Activated T-cell treated with anti-CD3 and anti-CD28 coated beads, Interleukin-2, amount 50 U/mL, for 72 hours (primary cell): ENCODE data around the gene LIF. TPM values are rescaled to one million over a fixed set of nuclear protein-coding genes. Genes with fewer than 3 reads are reported as not detected.
A peak's percentile ranks its signal among the peaks of the same experiment; 100 is the strongest.

Source experiments
- ATAC-seq, 2 donors: fragments of 150-1000 bp; cut with Tn5 transposase; replicated peaks in 1 of 2; 2 replicates each; pipeline ENCODE4 v1.10.0; 2021; ENCODE audit warnings: moderate library complexity in 2 of 2, mild to moderate bottlenecking in 1 of 2
- DNase-seq, 2 donors: peaks; one replicate each; pipeline ENCODE4 v3.0.0; 2021 to 2022; ENCODE audit warnings: mixed read lengths in 1 of 2
- H3K27ac Mint-ChIP-seq: one replicate; pipeline ENCODE4 v1.8.0; 2022; ENCODE audit warnings: mild to moderate bottlenecking, moderate library complexity, mixed read lengths
- H3K27me3 Mint-ChIP-seq: one replicate; pipeline ENCODE4 v1.8.0; 2022; ENCODE audit warnings: low read depth, mixed read lengths
- H3K36me3 Mint-ChIP-seq, 2 donors: one replicate each; pipeline ENCODE4 v1.8.0; 2022; ENCODE audit warnings: mixed read lengths in 2 of 2, mild to moderate bottlenecking in 1 of 2; ENCODE audit not compliant: insufficient read depth in 2 of 2
- H3K4me1 Mint-ChIP-seq: one replicate; pipeline ENCODE4 v1.8.0; 2022; ENCODE audit warnings: low read depth, mixed read lengths
- H3K4me3 Mint-ChIP-seq, 2 donors: one replicate each; pipeline ENCODE4 v1.8.0; 2022; ENCODE audit warnings: mild to moderate bottlenecking in 2 of 2, mixed read lengths in 2 of 2, moderate library complexity in 2 of 2
- H3K9me3 Mint-ChIP-seq, 2 donors: one replicate each; pipeline ENCODE4 v1.8.0; 2022; ENCODE audit warnings: mixed read lengths in 2 of 2
- total RNA-seq, 2 donors: library from RNA; stranded (reverse); gene quantifications; one replicate each; pipeline ENCODE4 v1.2.3, GENCODE V29; 2022

Gene LIF
- total RNA-seq, 2 donors from 2014 or later = 67.9 to 71.3 TPM

GRCh38 chr22:30265823-30266444, 19.4 kb upstream of the LIF start:
- Mint-ChIP-seq H3K4me3 (peak overlapping the region; percentile 89 to 92), H3K27ac (peak overlapping the region; percentile 87), H3K9me3 (no peaks in the 10 kb centered on the region), H3K4me1 (peaks cover 63% of the 10 kb centered on the region), H3K36me3 (peaks cover 14 to 24% of the 10 kb centered on the region in 2 donors), H3K27me3 (no peaks in the 10 kb centered on the region)
- DNase-seq = peak; percentile 88 to 89
- peak; percentile 75 to 81 for ATAC-seq

DNA sequence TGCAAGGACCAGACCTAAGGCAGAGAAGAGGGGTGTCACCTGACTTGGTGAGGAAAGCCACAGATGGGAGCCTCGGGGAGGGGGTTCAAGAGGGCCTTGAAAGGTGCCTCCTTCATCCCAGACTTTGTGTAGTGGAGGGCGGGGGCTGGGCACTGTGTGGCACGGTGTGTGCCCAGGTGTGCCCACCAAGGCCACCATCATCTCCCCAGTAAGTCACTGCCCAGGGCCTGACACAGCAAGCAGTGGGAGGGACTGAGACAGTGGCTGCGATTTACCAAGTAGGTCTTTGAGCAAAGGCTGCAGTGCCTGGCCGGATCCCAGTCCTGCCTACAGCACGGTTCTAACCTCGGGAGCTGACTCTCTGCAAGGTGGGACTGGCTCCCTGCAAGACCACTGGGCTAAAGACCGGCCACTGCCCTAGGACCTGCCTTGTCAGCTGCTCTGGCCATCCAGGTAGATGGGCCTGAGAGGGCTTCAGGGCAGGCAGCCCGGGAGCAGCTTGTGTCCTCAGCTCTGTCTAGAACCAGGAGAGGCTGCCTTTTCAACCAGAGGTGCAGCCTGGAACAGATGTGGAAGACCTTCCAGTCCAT, 18.7 kb upstream of the LIF start:
- H3K9me3 Mint-ChIP-seq = no peaks in the 10 kb centered on the region
- peaks cover 63% of the 10 kb centered on the region for H3K4me1 Mint-ChIP-seq
- H3K27ac Mint-ChIP-seq = peak overlapping the region; percentile 62
- peak overlapping the region; percentile 89 to 92 for H3K4me3 Mint-ChIP-seq
- DNase-seq (no peak), ATAC-seq (no peak)
- peaks cover 12 to 20% of the 10 kb centered on the region in 2 donors for H3K36me3 Mint-ChIP-seq
- H3K27me3 Mint-ChIP-seq = no peaks in the 10 kb centered on the region

DNA sequence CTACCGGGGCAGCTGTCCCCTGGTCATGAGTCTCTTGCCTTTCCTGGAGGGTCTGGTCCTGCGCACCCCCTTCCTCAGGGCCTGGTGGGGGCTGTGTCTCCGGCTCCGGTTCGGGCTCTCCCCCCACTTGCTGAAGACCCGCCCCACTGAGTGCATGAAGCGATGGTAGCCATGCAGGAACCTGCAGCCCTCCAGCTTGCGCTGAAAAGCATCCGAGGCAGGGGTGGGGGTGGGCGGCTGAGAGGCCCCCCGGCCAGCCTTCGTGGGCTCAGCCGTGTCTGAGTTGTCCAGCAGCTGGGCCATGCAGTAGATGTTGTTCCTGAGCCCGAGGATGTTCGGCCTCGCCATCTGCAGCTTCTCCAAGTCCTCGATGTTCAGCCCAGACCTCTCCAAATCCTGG, 17.3 kb upstream of the LIF start:
- H3K36me3 Mint-ChIP-seq = peaks cover 11 to 15% of the 10 kb centered on the region in 2 donors
- H3K4me3 Mint-ChIP-seq = peak overlapping the region; percentile 89 to 92
- no peak overlapping the region for H3K27ac Mint-ChIP-seq
- peaks cover 63% of the 10 kb centered on the region for H3K4me1 Mint-ChIP-seq
- ATAC-seq (no peak), DNase-seq (no peak)
- no peaks in the 10 kb centered on the region for H3K9me3 Mint-ChIP-seq
- no peaks in the 10 kb centered on the region for H3K27me3 Mint-ChIP-seq

GRCh38 chr22:30262917-30263741, 16.6 kb upstream of the LIF start:
- H3K36me3 Mint-ChIP-seq = peaks cover 9 to 12% of the 10 kb centered on the region in 2 donors
- H3K4me3 Mint-ChIP-seq = peak overlapping the region; percentile 65 to 89
- H3K9me3 Mint-ChIP-seq = no peaks in the 10 kb centered on the region
- ATAC-seq (no peak), DNase-seq (peak; percentile 85 to 86)
- peaks cover 59% of the 10 kb centered on the region for H3K4me1 Mint-ChIP-seq
- H3K27me3 Mint-ChIP-seq = no peaks in the 10 kb centered on the region
- H3K27ac Mint-ChIP-seq = no peak overlapping the region

GRCh38 chr22:30262112-30262511, 15.6 kb upstream of the LIF start:
- Mint-ChIP-seq H3K27ac (no peak overlapping the region), H3K27me3 (no peaks in the 10 kb centered on the region), H3K4me1 (peaks cover 53% of the 10 kb centered on the region), H3K9me3 (no peaks in the 10 kb centered on the region), H3K36me3 (peaks cover 9 to 12% of the 10 kb centered on the region in 2 donors), H3K4me3 (peak overlapping the region; percentile 46 to 51)
- ATAC-seq (no peak), DNase-seq (no peak)

DNA sequence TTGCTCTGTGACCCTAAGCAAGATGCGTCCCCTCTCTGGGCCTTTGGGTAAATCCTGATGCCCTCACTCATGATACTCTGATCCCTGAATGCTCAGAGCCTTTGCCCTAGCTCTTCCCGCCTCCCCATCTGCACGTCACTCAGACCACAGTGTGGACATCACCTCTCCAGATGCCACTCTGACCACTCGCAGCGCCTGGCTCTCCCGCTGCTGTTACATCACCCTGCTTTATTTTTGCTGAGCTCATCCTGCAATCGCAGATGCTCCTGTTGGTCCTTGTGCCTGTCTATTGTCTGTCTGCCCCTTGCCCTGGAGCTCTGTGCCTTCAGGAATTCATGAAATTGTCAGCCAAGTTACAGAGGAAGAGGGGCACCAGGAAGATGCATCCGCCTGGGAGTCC, 14.6 kb upstream of the LIF start:
- H3K36me3 Mint-ChIP-seq = peaks cover 9% of the 10 kb centered on the region in 2 donors
- H3K4me3 Mint-ChIP-seq = no peak overlapping the region
- H3K27ac Mint-ChIP-seq = no peak overlapping the region
- ATAC-seq (no peak), DNase-seq (no peak)
- peaks cover 55% of the 10 kb centered on the region for H3K4me1 Mint-ChIP-seq
- H3K9me3 Mint-ChIP-seq = no peaks in the 10 kb centered on the region
- H3K27me3 Mint-ChIP-seq = no peaks in the 10 kb centered on the region

GRCh38 chr22:30260682-30261081, 14.1 kb upstream of the LIF start:
- peaks cover 54% of the 10 kb centered on the region for H3K4me1 Mint-ChIP-seq
- ATAC-seq = no peak
- H3K27me3 Mint-ChIP-seq = no peaks in the 10 kb centered on the region
- H3K9me3 Mint-ChIP-seq = no peaks in the 10 kb centered on the region
- no peak overlapping the region for H3K4me3 Mint-ChIP-seq
- H3K27ac Mint-ChIP-seq = no peak overlapping the region
- H3K36me3 Mint-ChIP-seq = peaks cover 7 to 9% of the 10 kb centered on the region in 2 donors
- no peak for DNase-seq

- Mint-ChIP-seq H3K4me3 (no peak overlapping the region), H3K4me1 (peaks cover 54% of the 10 kb centered on the region), H3K27ac (no peak overlapping the region), H3K36me3 (peaks cover 5 to 9% of the 10 kb centered on the region in 2 donors), H3K9me3 (no peaks in the 10 kb centered on the region), H3K27me3 (no peaks in the 10 kb centered on the region)
- ATAC-seq (no peak), DNase-seq (no peak)
Measured at GRCh38 chr22:30260276-30260675, 13.7 kb upstream of the LIF start.

DNA sequence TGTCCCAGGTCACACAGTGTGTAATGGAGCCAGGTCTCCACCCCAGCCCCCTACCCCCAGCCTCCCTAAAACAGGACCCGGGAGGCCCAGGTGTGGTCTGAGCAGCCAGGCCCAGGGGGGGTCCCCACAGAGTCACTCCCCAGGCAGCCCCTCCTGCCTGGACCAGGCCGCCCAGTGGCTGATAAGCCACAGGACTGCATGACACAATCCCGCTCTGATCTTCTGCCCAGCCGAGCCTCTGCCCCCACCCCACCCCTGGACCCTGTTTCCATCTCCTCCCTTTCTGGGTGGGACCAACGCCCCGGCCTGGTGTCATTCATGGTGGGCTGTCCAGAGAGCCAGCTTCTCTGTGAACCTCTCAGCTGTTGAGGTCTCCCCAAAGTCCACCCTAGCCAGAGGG, 7.8 kb upstream of the LIF start:
- Mint-ChIP-seq H3K27ac (no peak overlapping the region), H3K9me3 (no peaks in the 10 kb centered on the region), H3K36me3 (no peaks in the 10 kb centered on the region), H3K27me3 (no peaks in the 10 kb centered on the region), H3K4me3 (no peak overlapping the region), H3K4me1 (peaks cover 55% of the 10 kb centered on the region)
- DNase-seq (no peak), ATAC-seq (no peak)

DNA sequence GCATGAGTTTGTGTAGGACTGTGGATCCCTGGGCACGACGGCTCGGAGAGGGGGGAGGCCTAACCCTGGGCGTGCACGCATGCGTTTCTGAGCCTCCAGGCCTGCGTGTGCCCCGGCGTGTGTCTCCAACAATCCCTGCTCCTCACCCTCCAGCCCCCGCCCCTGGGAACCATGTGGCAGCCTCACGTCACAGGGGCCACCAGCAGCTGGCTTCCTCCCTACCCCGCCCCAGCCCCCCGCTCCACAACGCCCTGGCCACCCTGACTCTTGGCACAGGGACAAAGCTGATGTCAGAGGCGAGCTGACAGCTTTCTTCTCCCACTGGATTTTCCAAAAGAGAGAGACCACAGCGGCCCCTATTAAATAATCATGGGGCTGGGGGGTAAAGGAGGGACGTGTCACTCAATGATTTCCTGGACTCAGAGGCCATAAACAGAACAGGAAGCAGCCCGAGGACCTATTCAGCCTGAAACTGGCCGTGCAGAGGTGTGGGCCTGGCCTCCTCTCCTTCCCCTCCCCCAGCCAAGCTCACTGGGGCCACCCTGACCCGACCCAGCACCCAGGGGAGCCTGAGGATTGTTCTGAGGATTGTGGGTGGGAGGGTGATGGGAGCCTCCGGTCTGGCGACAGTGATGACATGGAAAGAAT, 6.8 kb upstream of the LIF start:
- DNase-seq (no peak), ATAC-seq (no peak)
- Mint-ChIP-seq H3K4me1 (peaks cover 59% of the 10 kb centered on the region), H3K4me3 (no peak overlapping the region), H3K36me3 (no peaks in the 10 kb centered on the region), H3K9me3 (no peaks in the 10 kb centered on the region), H3K27ac (no peak overlapping the region), H3K27me3 (no peaks in the 10 kb centered on the region)

DNA sequence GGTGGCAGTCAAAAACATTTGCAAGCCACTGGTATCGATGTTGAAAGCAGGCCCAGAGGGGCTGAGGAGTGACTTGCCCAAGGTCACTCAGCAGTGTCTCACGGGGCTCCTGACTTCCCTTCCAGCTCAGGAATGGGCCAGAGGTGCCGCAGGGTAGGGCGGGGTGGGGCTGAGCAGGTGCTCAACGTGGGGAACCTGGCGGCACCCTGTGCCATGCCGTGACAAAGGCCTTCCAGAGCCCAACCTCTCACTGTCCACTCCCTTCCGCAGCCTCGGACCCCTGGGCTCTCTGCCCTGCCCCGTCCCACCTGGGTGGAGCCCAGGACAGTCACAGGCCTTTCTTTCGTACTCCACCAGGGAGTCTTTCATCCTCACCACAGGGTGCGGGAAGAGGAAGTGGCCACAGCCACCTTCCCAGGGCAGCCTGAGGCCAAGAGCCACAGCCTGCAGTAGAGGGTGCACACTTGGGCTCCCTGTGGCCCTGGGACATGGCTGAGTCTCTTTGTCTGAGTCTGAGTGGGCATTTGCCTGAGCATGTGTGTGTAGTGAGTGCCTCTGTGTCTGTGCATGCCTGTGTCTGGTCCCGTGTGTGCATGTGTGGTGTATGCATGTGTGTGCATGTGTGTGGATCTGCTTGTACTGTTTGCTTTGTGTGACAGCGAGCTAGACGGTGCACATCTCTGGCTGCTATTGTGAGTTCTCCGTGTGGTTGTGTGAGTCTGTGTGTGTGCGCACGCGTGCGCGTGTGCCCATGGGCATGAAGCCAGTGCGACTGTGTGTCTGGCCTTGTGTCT, 6.0 kb upstream of the LIF start:
- no peaks in the 10 kb centered on the region for H3K36me3 Mint-ChIP-seq
- H3K27me3 Mint-ChIP-seq = no peaks in the 10 kb centered on the region
- DNase-seq (no peak), ATAC-seq (no peak)
- H3K4me3 Mint-ChIP-seq = no peak overlapping the region
- peaks cover 60% of the 10 kb centered on the region for H3K4me1 Mint-ChIP-seq
- no peak overlapping the region for H3K27ac Mint-ChIP-seq
- no peaks in the 10 kb centered on the region for H3K9me3 Mint-ChIP-seq

GRCh38 chr22:30251711-30252110, 5.2 kb upstream of the LIF start:
- ATAC-seq (no peak), DNase-seq (no peak)
- Mint-ChIP-seq H3K4me3 (no peak overlapping the region), H3K4me1 (peaks cover 69% of the 10 kb centered on the region), H3K27me3 (no peaks in the 10 kb centered on the region), H3K27ac (no peak overlapping the region), H3K9me3 (no peaks in the 10 kb centered on the region), H3K36me3 (no peaks in the 10 kb centered on the region)
